ENCODE data around the gene REPS2.

The REPS2 gene

DNA sequence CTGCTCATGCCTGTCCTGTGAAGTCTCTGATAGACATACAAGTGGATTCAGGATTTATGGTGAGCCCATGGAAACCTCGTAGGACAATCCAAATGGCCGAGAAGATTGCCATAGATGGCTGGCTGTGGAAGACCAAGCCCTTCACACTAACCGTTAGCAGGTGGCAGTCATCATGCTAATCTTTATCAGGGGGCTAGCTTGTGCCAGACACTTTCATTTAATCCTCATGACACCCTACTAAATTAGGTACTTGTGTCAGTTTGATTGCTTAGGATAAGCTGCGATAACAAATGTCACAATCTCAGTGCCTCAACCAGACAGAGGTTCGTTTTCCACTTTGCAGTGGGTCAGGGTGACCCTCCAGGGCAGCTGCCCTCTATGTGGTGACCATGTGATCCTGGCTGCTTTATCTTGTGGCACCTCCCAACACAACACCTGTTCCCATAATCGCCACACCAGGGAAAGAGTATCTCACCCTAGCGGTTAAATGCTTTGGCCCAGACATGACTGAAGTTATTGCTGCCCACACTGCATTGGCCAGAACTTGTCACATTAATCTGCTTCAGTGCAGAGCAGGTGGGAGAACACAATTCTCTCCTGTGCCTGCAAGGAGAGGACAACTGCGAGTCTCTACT lies 60.8 kb downstream of the REPS2 start:
- DNase-seq = no peak

DNA sequence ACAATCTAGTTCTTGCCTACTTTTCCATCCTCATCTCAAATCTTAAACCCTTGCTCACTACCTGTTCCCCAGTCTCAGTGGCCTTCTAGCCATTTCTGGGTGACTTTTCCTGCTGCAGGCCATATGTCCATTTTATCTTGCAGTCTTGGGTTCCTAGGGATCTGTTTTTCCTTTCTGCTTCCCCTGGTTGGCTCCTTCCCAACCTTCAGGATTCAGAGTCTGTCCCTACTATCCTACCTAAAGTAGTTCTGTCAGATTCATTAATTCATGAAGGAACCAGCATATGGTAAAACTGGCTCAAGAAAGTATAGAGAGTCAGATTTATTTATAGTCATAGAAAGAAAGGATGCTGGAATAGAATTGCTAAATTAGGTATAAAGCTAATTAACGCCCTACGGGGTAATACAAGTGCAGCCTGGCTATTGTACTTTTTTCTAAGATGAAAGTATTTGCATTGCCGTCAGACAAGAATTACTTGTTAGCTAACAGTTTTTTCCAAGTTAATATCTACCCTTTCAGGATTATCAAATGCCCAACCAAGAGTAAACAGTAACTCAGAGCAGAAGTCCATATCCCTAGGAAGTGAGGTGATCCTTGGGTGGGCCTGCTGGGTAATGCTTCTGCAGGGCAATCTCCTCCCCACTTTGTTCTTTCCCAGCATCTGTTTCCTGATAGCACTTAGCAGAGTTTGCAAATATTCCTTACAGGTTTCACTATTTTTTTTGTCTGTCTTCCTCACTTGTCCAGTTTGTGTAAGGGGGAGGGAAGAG lies 63.6 kb downstream of the REPS2 start:
- no peak for DNase-seq

DNA sequence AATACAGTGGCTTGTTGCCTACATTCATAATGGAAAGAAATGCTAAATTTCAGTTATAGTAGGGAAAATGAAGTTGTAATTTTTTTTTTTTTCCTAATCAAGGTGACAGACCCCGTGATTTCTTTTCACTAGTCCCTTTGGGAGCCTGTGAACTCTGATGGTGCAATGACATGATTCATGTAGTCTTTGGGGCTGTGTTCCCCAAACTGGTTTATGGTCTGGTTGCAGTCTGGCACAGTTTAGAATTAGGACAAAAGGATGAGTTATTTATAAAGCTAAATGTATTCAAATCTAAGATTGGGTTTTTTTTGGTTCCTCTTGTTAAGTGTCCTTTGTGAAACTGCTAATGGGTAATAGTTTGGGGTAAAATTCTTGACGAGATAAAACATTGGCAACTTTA lies 66.0 kb downstream of the REPS2 start:
- no peak for DNase-seq

DNA sequence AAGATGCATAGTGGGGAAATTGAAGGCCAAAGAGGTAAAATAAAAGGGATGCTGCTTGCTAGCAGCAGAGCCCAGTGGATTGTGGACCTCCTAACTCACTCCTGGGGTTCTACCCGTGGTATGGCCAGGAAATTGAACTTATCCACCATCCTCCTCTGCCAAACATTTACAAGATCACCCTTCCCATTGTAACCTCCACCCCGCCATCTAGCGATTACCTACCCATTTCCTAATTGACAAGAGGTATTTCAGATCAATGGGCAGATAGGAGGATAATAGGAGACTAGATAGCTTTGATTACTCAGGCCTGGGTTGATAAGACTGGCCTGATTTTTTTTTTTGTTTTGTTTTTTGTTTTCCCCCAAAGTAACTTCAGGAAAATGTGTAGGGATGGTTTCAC lies 67.8 kb downstream of the REPS2 start:
- no peak for DNase-seq

DNA sequence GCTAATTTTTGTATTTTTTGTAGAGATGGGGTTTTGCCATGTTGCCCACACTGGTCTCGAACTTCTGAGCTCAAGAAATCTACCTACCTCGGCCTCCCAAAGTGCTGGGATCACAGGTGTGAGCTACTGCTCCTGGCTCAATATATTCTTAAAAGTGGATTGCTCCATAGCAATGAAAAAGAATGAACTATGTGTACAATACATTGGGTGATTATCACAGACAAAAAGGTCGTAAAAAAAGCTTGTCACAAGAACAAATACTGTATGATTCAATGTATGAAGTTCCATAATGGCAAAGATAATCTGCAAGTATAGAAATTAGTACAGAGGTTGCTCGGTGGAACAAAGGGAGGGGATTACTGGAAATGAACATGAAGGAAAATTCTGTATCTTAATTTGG lies 70.7 kb downstream of the REPS2 start:
- no peak for DNase-seq

DNA sequence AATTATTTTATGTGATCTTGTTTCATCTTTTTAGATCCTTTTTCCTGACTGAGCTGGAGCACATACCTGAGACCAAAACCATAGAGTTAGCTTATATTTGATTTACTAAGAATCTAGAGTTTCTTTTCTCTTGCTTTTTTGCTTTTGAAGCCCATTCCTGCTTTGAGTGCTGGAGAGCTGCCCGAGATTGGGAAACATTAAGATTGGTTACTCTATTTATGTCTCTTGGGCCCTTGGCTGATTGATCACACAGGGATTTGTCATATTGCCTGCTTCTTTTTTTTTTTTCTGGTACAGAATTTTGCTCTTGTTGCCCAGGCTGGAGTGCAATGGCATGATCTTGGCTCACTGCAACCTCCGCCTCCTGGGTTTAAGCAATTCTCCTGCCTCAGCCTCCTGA lies 73.9 kb downstream of the REPS2 start:
- DNase-seq = no peak

DNA sequence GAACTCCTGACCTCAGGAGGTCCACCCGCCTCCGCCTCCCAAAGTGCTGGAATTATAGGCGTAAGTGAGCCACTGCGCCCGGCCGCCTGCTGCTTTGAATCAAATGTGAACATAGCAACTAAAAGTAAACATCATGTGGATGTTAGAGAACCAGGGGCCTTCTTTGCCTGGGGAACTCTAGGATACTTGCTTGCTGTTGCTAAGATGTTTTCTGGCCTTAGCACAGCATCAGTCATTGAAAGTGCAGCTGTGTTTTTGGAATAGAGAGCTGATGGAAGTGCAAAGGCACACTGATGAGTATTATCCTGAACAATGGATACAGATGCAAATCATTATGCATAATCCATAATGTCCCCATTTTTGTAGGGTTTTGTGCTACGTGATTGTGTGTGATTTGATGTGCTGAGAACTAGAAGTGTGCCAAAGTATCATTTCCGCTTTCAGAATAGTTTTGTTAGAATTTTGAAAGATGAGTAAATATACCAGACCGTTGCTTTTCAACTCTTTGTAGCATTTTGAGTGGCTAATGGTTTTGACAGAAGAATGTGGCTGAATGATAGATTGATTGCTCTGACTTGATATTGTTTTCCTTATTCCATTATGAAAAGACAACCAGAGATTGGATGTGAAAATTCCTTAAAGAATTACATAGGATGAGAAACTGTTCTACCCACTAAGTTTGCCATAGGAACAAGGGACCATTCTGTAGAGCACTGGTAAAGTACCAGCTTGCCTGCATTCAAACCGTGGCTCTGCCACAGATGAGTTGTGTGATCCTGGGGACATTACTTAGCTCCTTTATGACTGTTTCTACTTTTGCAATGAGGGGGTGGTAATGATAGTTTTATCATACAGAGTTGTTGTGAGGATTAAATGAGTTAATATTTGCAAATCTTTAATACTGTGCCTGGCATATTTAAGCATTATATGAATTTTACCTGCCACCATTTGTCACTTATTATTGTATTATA lies 74.7 kb downstream of the REPS2 start:
- DNase-seq = no peak

DNA sequence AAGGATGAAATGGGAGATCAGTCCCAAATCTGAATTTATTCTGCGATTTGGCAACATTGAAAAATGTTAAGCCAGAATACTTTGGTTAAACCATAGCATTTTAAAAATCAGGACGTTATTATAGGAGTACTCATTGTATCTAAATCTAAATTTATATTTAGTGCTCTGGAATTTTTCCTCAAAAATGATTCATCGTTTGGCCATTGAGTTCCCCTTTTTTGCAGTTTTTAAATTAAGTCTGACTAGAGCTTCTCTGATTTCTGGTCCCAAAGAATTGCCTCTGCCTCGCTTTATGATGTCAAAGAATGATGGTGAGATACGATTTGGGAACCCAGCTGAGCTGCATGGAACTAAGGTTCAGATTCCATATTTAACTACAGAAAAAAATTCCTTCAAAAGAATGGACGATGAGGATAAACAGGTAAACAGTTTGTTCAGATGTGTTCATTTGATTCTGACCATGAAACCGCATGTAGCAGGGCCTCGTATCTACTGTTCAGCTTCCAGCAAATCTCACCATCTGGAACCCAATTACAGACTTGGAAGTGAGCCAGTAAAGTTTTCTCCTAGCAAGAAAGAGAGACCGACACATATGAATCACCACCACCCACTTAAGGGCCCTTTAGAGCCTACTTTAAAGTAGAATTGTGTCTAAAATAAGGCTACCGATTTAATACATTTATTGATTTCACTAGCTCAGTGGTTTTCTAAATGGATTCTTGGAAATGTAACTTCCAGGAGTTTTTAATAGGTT lies 75.6 kb downstream of the REPS2 start:
- no peak for DNase-seq

DNA sequence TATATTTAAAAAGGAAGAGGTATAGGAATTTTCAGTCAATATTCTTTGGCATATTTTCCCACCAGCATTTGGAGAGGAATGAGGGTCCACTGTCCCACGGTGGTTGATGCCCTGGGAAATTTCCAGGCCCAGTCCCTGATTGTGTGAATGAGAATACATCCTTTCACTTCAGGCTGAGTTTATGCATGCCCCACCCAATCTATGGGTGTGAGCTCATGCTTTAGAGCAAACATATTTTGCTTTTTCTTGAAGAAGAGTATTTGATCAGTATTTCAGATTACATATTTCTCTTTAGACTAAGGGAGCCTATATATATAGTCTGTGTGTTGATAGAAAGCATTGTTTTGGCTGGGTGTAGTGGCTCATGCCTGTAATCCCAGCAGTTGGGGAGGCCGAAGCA lies 77.2 kb downstream of the REPS2 start:
- DNase-seq = no peak

DNA sequence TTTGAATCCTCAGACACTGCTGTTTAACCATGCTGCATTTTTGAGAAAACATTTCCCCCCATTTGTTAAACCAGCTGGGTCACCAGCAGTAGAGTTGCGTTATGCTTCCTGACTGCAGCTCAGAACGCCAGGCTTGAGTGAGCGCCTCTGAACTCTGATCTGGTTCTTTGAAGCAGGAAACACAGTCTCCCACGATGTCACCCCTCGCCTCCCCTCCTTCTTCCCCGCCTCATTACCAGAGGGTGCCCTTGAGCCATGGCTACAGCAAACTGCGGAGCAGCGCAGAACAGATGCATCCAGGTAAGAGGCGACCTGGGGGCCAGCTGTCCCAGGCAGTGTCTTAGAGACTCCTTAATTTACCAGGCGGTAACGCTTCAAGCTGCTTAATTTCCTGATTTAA lies 78.4 kb downstream of the REPS2 start:
- DNase-seq = no peak

DNA sequence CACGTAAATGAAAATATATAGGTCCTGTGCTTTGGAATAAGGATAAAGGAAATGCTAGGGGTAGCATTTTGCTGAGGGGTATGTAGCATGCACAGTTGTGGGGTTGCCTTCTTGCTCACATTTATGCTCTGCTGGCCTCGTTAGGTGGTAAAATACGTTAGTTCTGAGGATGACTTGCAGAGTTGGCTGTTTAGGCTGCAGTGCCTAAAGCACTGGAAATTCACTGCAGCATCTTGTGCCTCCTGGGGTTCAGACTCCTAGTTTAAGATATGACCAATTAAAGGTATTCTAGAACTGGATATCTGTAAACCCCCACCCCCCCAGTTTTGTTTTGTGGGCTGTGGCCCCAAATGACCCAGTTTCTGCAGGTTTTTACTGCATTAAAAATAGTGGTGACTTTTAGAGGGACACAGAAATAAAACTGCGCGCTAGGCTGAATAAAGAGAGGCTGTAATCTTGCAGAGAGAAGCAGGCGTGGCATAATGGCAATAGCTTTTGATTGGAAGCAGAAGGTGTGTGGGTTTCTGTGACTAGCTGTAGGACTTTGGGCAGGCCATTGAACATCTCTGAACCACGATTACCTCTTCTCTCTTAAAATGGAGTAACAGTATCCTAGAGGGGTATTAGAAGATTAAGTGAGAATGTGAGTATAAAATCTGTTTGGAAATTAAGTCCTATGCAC lies 79.3 kb downstream of the REPS2 start:
- no peak for DNase-seq

DNA sequence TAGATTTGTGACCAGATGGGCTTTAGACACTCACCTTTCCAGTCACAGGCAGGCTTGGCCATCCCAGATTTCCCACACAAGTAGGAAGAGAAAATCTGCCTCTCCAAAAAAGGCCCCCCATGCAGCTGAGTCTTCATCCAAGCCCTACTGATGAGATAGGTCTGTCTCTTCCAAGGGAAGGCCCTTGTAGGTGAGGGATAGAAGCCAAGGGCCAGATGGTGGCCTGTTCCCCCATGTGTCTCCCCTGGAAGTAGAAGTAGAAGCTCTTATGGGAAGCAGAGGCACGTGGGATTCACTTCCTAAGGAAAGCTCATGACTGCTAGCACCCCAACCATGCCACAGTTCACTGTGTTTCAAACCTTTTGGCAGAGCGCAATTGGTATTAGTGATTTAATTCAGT lies 81.5 kb downstream of the REPS2 start:
- DNase-seq = no peak

DNA sequence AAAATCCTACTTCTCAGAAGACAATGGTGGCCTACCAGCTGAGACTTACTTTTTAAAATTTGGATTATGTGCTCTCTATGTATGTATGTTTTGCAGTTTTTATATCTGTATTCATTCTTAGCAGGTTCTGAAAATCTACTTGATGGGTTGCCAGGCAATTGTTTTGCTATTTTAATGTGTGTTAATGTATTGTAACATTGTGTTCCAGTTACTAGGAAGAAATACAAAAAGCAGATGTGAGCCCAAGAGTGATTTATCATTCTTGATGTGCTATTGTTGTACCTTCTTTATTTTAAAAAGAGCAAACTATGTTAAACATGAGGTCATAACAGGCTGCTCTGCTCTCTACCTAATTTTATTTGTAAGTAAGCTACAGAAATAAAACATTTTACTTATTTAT lies 81.9 kb downstream of the REPS2 start:
- no peak for DNase-seq

DNA sequence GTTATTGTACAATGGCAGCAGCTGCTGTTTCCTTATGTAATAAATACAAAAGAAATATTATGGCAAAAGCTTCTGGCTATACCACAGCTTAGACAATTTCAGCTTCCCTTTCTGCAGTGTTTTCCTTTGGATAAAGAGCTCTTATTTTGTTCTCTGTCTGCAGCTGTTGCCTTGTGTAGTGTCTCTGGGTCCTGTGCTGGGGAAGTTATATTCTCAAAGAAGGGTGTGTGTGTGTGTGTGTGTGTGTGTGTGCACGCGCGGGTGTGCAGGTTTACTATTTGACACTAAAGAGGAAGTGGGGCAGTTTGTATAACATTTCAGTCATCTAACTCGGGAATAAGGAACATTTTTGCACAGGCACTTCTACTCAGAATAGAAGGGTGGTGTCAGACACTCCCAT lies 83.6 kb downstream of the REPS2 start:
- no peak for DNase-seq

DNA sequence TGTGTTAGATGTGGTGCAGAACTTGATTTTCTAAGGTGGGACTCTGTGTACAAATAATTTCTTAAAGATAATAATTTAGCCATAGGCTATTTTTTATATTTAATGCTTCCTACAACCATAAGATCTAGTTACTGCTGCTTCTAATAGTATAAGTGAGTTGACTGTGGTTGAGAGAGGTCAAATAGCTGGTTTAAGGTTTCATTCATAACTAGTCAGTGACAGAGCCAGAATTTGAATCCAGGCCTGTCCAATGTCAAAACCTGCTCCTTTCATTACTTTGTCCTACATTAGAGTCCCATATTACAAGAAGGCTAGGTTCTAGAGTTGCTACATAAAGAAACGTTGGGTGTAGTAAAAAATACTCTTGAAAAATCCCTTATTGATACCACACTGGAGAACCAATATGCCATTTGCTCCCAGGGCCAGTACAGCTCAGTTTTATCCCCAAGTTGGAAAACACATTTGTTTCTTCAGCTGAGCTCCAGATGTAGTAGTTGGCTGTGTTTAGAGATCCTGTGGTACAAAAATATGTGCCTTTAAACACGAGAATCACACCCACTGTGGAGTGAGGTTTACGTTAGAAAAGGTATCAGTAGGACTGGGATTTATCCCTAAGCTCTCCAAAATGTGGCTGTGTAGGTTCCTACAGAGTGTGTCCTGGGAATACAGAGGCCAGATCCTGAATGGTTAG lies 84.3 kb downstream of the REPS2 start:
- no peak for DNase-seq

DNA sequence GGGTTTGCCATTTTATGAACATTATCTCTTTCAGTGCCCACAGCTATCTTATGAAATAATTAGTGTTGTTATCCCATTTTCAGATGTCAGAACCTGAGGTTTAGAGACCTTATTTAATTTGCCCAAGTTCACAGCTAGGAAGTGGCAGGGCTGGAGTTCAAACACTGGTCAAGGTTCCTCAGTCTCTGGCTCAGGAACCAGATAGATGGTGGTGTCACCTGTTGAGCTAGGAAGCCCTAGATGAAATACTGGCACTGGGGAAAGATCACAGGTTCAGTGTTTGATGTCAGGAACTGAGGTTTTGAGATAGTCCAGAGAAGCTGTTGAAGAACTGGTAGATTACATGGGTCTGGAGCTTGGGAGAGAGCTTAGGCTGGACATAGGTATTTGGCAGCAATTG lies 85.4 kb downstream of the REPS2 start:
- no peak for DNase-seq

DNA sequence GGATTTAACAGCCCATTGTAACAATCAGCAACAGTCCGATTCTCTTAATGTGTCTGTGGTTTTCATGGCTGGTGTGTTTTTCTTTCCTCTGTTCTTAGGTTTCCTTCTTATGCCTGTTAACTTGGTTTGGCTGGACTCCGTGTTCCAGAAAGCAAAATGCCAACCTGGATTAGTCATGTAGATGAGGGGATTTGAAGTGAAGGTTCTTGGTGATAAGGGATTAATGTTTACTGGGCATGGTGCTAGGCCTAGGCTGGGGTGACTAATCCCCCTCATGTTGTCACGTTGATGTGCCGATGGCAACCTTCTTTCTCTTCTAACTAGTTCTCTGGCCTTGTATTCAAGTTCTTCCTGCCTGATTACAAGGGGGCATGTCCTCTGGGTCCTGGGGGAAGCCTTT lies 85.9 kb downstream of the REPS2 start:
- DNase-seq = no peak

DNA sequence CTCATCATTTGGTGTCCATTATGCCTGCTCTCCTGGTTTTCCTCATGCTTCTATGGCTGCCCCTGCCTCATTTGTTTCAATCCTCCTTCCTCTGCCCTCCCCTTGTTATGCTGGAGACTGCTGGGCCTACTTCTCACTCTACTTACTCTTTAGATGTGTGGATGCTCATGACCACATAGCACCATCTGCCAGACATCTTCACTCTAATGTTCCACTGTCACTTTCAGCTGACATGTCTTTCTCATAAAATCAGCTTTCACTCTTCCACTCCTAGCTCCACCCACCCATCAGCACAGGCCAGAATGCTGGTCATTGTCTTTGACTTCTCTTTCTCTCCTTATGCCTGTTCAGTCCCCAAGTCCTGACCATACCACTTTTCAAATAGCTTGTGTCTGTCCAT lies 86.8 kb downstream of the REPS2 start:
- DNase-seq = no peak

DNA sequence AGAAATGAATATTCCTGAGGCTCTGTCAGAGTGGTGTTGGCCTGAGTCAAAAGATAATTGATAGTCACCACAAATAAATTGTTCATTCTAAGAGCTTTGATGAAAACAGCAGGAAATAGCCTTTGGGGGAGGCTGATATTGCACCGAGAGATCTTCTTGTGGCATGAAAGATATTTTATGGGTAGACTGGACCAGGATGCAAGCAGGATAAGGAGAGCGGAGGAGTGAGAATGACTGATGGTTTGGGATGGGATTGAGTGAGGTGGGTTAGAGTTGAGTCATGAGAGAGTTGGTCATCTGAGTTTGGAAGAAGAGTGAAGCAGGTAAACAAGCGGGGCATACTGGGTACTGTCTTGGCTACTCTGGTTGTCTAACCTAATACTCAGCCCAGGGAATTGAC lies 88.7 kb downstream of the REPS2 start:
- DNase-seq = no peak

DNA sequence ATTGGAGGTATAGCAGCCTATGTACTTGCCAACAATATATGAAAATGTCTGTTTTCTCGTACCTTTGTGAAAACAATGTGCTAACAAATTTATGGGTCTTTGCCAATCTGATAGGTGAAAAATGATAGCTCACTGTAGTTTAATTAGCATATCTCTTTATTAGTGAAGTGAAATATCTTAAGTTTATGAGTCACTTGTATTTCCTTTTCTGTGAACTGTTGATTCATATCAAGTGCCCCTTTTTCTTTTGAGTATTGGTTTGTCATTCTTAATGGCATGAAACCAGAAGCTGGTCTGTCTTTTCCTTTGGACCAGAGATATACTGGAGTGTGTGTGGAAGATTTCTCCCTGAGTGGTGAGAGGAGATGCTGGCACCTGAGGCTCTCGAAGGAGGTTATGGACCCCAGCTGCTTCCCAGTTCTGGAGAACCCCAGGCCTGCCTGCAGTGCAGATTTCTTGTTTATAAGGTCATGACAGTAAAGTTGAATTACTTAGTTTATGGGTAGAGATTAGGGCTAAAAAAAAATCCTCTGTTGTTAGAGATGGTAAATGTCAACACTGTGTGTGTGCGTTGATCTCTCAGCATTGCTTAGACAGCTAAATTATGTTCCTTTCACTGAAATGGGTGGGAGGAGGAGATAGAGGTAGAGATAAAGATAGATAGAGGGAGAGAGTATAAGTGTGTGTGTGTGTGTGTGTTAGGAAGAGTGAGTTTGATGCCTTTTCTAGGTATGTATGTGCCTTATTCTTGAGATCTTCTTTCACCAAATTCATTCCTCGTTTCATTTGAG lies 89.9 kb downstream of the REPS2 start:
- no peak for DNase-seq

DNA sequence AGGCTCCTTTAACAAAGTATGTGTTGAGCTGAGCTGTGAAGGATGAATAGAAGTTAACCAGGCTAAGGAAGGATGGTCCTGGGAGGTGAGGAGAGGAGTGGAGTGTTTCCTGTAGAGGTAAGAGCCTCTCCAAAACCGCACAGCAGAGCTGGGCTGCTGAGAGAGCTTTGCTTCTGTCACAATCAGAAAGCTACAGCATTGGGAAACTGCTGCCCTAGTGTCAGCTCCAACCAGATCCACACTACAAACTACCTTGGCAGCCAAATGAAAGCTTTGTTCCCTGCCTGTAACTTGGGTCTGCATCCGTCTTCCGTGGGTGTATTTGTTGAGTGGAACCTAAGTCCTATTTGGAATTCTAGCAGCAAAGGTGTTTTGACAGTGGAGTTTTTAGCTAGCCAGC lies 91.8 kb downstream of the REPS2 start:
- DNase-seq = no peak
